WERI-Rb-1 (cell line): ENCODE results near the gene EFNA2.

ENCODE experiments used
- DNase-seq: peaks from one replicate; pipeline ENCODE4 v3.0.0-alpha.2; 2020
- H3K27ac ChIP-seq: fragments of 250-450 bp; sonication (Bioruptor Pico); 2 replicates; pipeline ENCODE4 v1.5.1; 2020; ENCODE audit warnings: mild to moderate bottlenecking, moderate library complexity
- H3K27me3 ChIP-seq: fragments of 250-450 bp; sonication (Bioruptor Pico); 2 replicates; pipeline ENCODE4 v1.5.1; 2021; ENCODE audit warnings: mild to moderate bottlenecking, low read depth, moderate library complexity; ENCODE audit not compliant: insufficient read depth, severe bottlenecking
- H3K36me3 ChIP-seq: fragments of 250-450 bp; sonication (Bioruptor Pico); 2 replicates; pipeline ENCODE4 v1.5.1; 2020; ENCODE audit warnings: mild to moderate bottlenecking, moderate library complexity
- H3K4me3 ChIP-seq: 2 replicates; pipeline ENCODE4 v1.5.1; 2011; ENCODE audit warnings: low read depth, mild to moderate bottlenecking, control low read depth, low read length
- H3K9me3 ChIP-seq: fragments of 250-450 bp; sonication (Bioruptor Pico); 2 replicates; pipeline ENCODE4 v1.5.1; 2021; ENCODE audit warnings: mild to moderate bottlenecking, moderate library complexity; ENCODE audit not compliant: severe bottlenecking
- TF ChIP-seq, protein P1 (sequence below): IDR thresholded peaks from 2 replicates; pipeline ENCODE4 v1.5.1; 2011; ENCODE audit warnings: low read depth, mild to moderate bottlenecking, control low read depth, inconsistent platforms, low read length

EFNA2 gene

DNA sequence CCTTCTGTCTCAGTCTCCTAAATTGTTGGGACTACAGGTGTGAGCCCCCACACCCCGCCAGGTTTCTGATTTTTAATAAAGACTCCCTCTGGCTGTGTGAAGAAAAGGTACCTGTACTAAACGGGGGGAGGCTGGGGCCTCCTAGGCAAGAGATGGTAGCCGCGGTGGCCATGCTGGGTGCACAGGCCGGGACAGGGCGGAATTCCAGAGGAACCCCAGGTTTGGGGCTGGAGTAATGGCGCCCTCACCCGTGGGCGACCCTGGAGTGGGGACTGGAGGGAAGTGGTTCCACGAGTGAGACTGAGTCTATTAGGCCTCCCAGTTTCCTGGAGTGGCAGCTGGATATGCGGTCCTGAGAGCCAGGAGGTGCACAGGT, 46.3 kb upstream of the EFNA2 start:
- H3K27ac ChIP-seq = no peak overlapping the region; the same call in 1 of the 2 replicates
- DNase-seq = no peak
- peaks cover 20% of the 10 kb centered on the region for H3K36me3 ChIP-seq
- no peaks in the 10 kb centered on the region for H3K27me3 ChIP-seq
- TF ChIP-seq, protein P1, sequence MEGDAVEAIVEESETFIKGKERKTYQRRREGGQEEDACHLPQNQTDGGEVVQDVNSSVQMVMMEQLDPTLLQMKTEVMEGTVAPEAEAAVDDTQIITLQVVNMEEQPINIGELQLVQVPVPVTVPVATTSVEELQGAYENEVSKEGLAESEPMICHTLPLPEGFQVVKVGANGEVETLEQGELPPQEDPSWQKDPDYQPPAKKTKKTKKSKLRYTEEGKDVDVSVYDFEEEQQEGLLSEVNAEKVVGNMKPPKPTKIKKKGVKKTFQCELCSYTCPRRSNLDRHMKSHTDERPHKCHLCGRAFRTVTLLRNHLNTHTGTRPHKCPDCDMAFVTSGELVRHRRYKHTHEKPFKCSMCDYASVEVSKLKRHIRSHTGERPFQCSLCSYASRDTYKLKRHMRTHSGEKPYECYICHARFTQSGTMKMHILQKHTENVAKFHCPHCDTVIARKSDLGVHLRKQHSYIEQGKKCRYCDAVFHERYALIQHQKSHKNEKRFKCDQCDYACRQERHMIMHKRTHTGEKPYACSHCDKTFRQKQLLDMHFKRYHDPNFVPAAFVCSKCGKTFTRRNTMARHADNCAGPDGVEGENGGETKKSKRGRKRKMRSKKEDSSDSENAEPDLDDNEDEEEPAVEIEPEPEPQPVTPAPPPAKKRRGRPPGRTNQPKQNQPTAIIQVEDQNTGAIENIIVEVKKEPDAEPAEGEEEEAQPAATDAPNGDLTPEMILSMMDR = no peak
- H3K9me3 ChIP-seq = no peaks in the 10 kb centered on the region
- H3K4me3 ChIP-seq = peak overlapping the region; percentile 55

DNA sequence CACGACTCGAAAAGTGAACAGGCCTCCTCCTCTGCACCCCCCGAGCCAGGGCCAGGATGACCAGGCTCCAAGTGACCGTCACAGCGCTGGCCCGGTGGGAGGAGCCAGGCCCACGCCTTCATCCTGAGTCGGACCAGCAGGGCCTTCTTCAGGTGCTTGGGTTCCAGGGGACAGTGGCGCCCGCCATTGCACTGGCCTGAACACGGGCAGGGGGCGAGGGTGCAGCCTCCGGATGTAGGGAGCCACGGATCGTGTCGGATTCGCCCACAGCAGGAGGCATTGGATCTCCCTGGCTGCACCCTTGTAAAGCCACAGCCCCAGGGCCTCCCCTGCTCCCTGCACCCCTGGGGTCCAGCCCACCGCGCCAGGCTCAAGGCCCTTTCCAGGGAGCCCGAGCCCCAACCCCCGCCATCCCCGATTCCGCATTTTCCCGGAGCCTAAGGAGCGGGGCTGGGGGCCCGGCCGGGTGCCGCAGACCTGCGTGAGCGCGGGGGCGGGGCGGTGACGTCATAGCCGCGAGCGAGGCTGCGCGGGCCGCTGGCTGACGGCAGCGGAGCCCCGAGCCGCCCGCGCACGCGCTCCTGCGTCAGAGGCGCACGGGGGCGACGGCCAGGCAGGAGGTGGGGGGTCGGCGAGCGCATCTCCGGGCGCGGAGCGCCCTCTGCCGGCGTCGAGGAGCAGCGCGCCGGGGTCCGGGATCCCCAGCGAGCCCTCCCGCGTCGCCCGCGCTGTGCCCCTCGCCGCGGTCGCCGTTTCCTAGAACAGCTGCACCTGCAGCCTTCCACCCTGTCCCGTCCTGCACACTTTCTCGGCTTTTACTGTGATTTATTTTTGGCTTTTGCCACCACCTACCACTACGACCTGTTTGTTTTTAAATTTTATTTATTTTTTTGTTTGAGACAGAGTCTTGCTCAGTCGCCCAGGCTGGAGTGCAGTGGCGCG, 45.6 kb upstream of the EFNA2 start:
- Histone ChIP-seq H3K9me3 (no peaks in the 10 kb centered on the region), H3K36me3 (peaks cover 20% of the 10 kb centered on the region), H3K27ac (peak overlapping the region; percentile 78), H3K4me3 (peak overlapping the region; percentile 55), H3K27me3 (no peaks in the 10 kb centered on the region)
- peak; percentile 91 for DNase-seq
- TF ChIP-seq, protein P1 = peak; percentile 92

GRCh38 chr19:1240925-1241324, 44.7 kb upstream of the EFNA2 start:
- DNase-seq = peak; percentile 60
- Histone ChIP-seq H3K27me3 (no peaks in the 10 kb centered on the region), H3K9me3 (no peaks in the 10 kb centered on the region), H3K27ac (peak overlapping the region; percentile 78), H3K36me3 (peaks cover 13% of the 10 kb centered on the region), H3K4me3 (peak overlapping the region; percentile 51)
- TF ChIP-seq, protein P1 = no peak

- Histone ChIP-seq H3K27me3 (no peaks in the 10 kb centered on the region), H3K27ac (peak within 1 kb of the TSS; percentile 78), H3K36me3 (peaks cover 13% of the 10 kb centered on the region), H3K9me3 (no peaks in the 10 kb centered on the region), H3K4me3 (peak within 1 kb of the TSS; percentile 56)
- TF ChIP-seq, protein P1 = no peak
- DNase-seq = peak; percentile 95
Observed at GRCh38 chr19:1241417-1242095, 44.1 kb upstream of the EFNA2 start, which contains the start of gene ATP5F1D. Gene ATP5F1D, plus strand, starts transcription at chr19:1241751. Its CDS starts 100 bp downstream, at chr19:1241851.

GRCh38 chr19:1243768-1244692, 41.6 kb upstream of the EFNA2 start:
- Histone ChIP-seq H3K4me3 (no peak overlapping the region), H3K9me3 (no peaks in the 10 kb centered on the region), H3K27ac (peak overlapping the region; percentile 66), H3K27me3 (no peaks in the 10 kb centered on the region), H3K36me3 (peaks cover 13% of the 10 kb centered on the region)
- peak; percentile 84 for DNase-seq
- TF ChIP-seq, protein P1 = peak; percentile 99
